Measurements from ENCODE around the gene SPAG16. TPM values are rescaled to one million over a fixed set of nuclear protein-coding genes. Genes with fewer than 3 reads are reported as not detected.

Gene SPAG16
- total RNA-seq, 1 experiment from 2014 or later, result 0.30 TPM

GRCh38 chr2:213723041-213723560 is 438.8 kb downstream of the SPAG16 start:
- RAD21 ChIA-PET (ENCODE audit: low non-redundant PET in 1 of 2, low total read pairs in 2 of 2, uncharacterized antibody in 2 of 2, unreplicated experiment in 2 of 2), result no interaction called here
- DNase-seq (ENCODE audit: low read depth, low spot score), result no peak
- TF ChIP-seq YY1 (IDR thresholded peaks at IDR 0.05; ENCODE audit: extremely low read depth, insufficient replicate concordance, low read depth, low read length) (no peak), CTCF (IDR thresholded peaks at IDR 0.05 in 2 of 3, conservative IDR thresholded peaks at IDR 0.05 in 1 of 3; ENCODE audit: borderline replicate concordance in 1 of 3, insufficient read depth in 1 of 3, low read depth in 2 of 3, low read length in 2 of 3) (0 out of 6 replicates have a peak, but pooled peaks of 1 of the 3 experiments have one; percentile 12)
- Histone ChIP-seq H3K4me3 (replicated peaks in 1 of 2; ENCODE audit: low read depth in 1 of 2, low read length in 2 of 2) (no peak overlapping the region), H3K9ac (ENCODE audit: low read length) (no peak overlapping the region), H3K9me3 (ENCODE audit: control insufficient read depth in 1 of 2, insufficient read depth in 1 of 2, low read depth in 1 of 2, low read length in 2 of 2) (no peaks in the 10 kb centered on the region), H3K4me2 (ENCODE audit: low read length) (no peak overlapping the region), H2AFZ (ENCODE audit: low read depth, low read length, poor library complexity, severe bottlenecking) (no peak overlapping the region), H3K36me3 (ENCODE audit: control insufficient read depth in 1 of 2, insufficient read depth in 2 of 2, low read length in 2 of 2) (no peaks in the 10 kb centered on the region), H3K27ac (ENCODE audit: low read depth, low read length) (no peak overlapping the region), H3K79me2 (ENCODE audit: insufficient read depth, low read length) (no peaks in the 10 kb centered on the region), H3K27me3 (ENCODE audit: insufficient read depth, low read length) (no peaks in the 10 kb centered on the region), H3K4me1 (ENCODE audit: control insufficient read depth in 1 of 2, insufficient read depth in 2 of 2, low read length in 2 of 2) (no peaks in the 10 kb centered on the region), H4K20me1 (ENCODE audit: insufficient read depth) (no peaks in the 10 kb centered on the region), H3K9me2 (ENCODE audit: insufficient read depth) (no peaks in the 10 kb centered on the region)
- intact Hi-C loops (cut with micrococcal nuclease), result no loop called here
- ATAC-seq, result no peak
- CTCF ChIA-PET, result no interaction called here
- POLR2A ChIA-PET, result no interaction called here
- BruUV-seq (replicated peaks), result no TSS peak

GRCh38 chr2:213723707-213724106 is 439.4 kb downstream of the SPAG16 start:
- CTCF ChIA-PET, result no interaction called here
- no peaks in the 10 kb centered on the region for H3K36me3 ChIP-seq (ENCODE audit: control insufficient read depth in 1 of 2, insufficient read depth in 2 of 2, low read length in 2 of 2)
- no peaks in the 10 kb centered on the region for H3K27me3 ChIP-seq (ENCODE audit: insufficient read depth, low read length)
- H3K9me2 ChIP-seq (ENCODE audit: insufficient read depth), result no peaks in the 10 kb centered on the region
- POLR2A ChIA-PET, result no interaction called here
- no peak overlapping the region for H2AFZ ChIP-seq (ENCODE audit: low read depth, low read length, poor library complexity, severe bottlenecking)
- H4K20me1 ChIP-seq (ENCODE audit: insufficient read depth), result no peaks in the 10 kb centered on the region
- H3K4me2 ChIP-seq (ENCODE audit: low read length), result no peak overlapping the region
- no peaks in the 10 kb centered on the region for H3K9me3 ChIP-seq (ENCODE audit: control insufficient read depth in 1 of 2, insufficient read depth in 1 of 2, low read depth in 1 of 2, low read length in 2 of 2)
- H3K79me2 ChIP-seq (ENCODE audit: insufficient read depth, low read length), result no peaks in the 10 kb centered on the region
- no TSS peak for BruUV-seq (replicated peaks)
- H3K9ac ChIP-seq (ENCODE audit: low read length), result no peak overlapping the region
- DNase-seq (ENCODE audit: low read depth, low spot score), result no peak
- RAD21 ChIA-PET (ENCODE audit: low non-redundant PET in 1 of 2, low total read pairs in 2 of 2, uncharacterized antibody in 2 of 2, unreplicated experiment in 2 of 2), result no interaction called here
- no peak overlapping the region for H3K4me3 ChIP-seq (replicated peaks in 1 of 2; ENCODE audit: low read depth in 1 of 2, low read length in 2 of 2)
- no peak for ATAC-seq
- no peaks in the 10 kb centered on the region for H3K4me1 ChIP-seq (ENCODE audit: control insufficient read depth in 1 of 2, insufficient read depth in 2 of 2, low read length in 2 of 2)
- intact Hi-C loops (cut with micrococcal nuclease), result no loop called here
- no peak overlapping the region for H3K27ac ChIP-seq (ENCODE audit: low read depth, low read length)
- TF ChIP-seq SP1 (IDR thresholded peaks at IDR 0.05; ENCODE audit: low read depth) (no peak), SIN3A (IDR thresholded peaks at IDR 0.05; ENCODE audit: low read depth) (no peak), SRF (IDR thresholded peaks at IDR 0.05; ENCODE audit: low read depth) (no peak), JUND (IDR thresholded peaks at IDR 0.05) (no peak), ZBTB33 (IDR thresholded peaks at IDR 0.05; ENCODE audit: extremely low read depth, insufficient replicate concordance, low read length) (no peak), EZH2 (IDR thresholded peaks at IDR 0.05) (no peak), YY1 (IDR thresholded peaks at IDR 0.05; ENCODE audit: extremely low read depth, insufficient replicate concordance, low read depth, low read length) (no peak), EZH2phosphoT487 (IDR thresholded peaks at IDR 0.05; ENCODE audit: borderline replicate concordance) (no peak), ELF1 (IDR thresholded peaks at IDR 0.05; ENCODE audit: borderline replicate concordance, low read depth) (no peak), REST (IDR thresholded peaks at IDR 0.05; ENCODE audit: low read depth) (no peak)
